T-helper 1 cell treated with Interleukin-12 subunit alpha and Interleukin-12 subunit beta and Interleukin-4 antibody, amounts not matched to agents 30 μg/mL and 1 μg/mL, for 36 hours (primary cell): ENCODE results near the gene TDP1.
"Not testable (repeated sequence)": the region's sequence is repeated elsewhere in the genome, so short reads cannot be mapped to it uniquely, and the experiment has no call there.

Experiments used
- H3K27ac Mint-ChIP-seq: one replicate; pipeline ENCODE4 v1.8.0; 2021; ENCODE audit warnings: mild to moderate bottlenecking, mixed read lengths
- H3K27me3 Mint-ChIP-seq: one replicate; pipeline ENCODE4 v1.8.0; 2021; ENCODE audit warnings: low read depth, mixed read lengths
- H3K36me3 Mint-ChIP-seq: one replicate; pipeline ENCODE4 v1.8.0; 2021; ENCODE audit warnings: low read depth, mixed read lengths
- H3K4me1 Mint-ChIP-seq: one replicate; pipeline ENCODE4 v1.8.0; 2021; ENCODE audit warnings: low read depth, mixed read lengths
- H3K4me3 Mint-ChIP-seq: one replicate; pipeline ENCODE4 v1.8.0; 2021; ENCODE audit warnings: mild to moderate bottlenecking, moderate library complexity, mixed read lengths
- H3K9me3 Mint-ChIP-seq: one replicate; pipeline ENCODE4 v1.8.0; 2021; ENCODE audit warnings: mixed read lengths

Gene TDP1

DNA sequence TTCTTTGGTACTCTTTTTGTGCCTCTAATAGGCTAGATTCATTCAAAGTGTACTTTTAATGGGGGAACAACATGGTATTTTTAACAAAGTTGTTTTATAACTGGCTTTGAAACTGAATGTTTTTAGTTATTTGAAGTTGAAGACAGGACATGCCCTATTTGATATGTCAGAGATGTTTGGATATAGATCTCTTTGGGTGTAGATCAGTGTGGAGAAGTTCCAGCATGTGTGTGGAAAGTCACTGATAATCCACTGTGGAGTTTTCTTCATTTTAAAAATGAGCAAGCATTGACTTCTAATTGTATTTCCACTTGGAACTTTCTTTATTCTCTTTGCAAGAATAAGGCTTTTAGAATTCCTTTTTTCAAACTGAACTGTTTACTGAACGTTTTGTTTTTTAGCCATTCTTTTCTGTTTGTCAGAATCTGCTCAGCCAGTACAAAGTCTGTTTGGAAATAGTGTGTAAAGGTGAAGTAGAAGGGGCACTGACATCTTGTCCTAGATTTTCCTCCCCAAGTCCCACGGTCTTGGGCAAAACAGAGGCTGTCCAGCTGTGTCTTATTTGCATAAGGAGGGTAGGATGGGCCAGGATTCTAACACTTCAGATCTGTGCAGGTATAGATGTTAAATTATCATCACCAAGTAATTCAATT lies 35.0 kb downstream of the TDP1 start:
- Mint-ChIP-seq H3K27ac (no peak overlapping the region), H3K36me3 (peaks cover 37% of the 10 kb centered on the region), H3K4me3 (no peak overlapping the region), H3K4me1 (no peaks in the 10 kb centered on the region), H3K9me3 (no peaks in the 10 kb centered on the region), H3K27me3 (no peaks in the 10 kb centered on the region)

DNA sequence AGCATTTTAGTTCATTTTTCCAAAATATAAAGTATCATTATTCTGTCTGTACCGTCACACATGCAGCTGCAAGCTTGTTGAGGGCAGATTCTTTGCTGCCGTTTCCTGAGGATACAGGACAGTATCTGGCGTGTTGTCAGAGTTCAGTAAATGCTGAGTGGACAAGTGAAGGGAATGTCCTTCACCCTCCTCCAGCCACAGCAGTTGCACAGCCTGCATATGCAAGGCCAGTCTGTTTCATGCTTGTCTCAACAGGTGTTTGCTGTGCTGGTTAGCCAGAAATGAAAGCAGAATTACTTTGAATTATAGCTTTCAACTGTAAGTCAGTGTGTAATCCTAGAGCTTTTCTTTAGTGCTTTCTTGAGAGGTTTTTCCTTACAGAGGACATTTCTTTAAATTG lies 36.5 kb downstream of the TDP1 start:
- Mint-ChIP-seq H3K9me3 (no peaks in the 10 kb centered on the region), H3K36me3 (peaks cover 40% of the 10 kb centered on the region), H3K27me3 (no peaks in the 10 kb centered on the region), H3K27ac (no peak overlapping the region), H3K4me1 (no peaks in the 10 kb centered on the region), H3K4me3 (no peak overlapping the region)

DNA sequence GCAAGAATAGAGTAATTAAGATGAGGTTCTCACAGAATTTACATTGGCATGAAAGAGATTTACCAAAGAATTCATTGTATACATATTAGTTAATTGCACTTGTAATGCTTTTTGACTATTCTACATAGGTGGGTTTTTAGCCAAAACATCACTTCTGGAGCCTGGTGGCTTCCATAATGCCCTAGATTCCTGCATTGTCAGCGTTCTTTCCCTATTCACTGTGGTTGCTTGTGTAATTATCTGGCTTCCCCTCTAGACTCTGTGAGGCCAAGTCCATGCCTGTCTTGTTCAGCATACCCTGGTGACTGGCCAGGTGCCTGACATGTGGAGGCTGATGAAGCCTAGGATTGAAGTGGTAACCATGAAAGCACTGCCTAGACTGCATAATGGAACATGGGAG lies 41.2 kb downstream of the TDP1 start:
- H3K4me3 Mint-ChIP-seq, result no peak overlapping the region
- no peaks in the 10 kb centered on the region for H3K27me3 Mint-ChIP-seq
- no peaks in the 10 kb centered on the region for H3K4me1 Mint-ChIP-seq
- H3K36me3 Mint-ChIP-seq, result peaks cover 40% of the 10 kb centered on the region
- no peaks in the 10 kb centered on the region for H3K9me3 Mint-ChIP-seq
- H3K27ac Mint-ChIP-seq, result no peak overlapping the region

DNA sequence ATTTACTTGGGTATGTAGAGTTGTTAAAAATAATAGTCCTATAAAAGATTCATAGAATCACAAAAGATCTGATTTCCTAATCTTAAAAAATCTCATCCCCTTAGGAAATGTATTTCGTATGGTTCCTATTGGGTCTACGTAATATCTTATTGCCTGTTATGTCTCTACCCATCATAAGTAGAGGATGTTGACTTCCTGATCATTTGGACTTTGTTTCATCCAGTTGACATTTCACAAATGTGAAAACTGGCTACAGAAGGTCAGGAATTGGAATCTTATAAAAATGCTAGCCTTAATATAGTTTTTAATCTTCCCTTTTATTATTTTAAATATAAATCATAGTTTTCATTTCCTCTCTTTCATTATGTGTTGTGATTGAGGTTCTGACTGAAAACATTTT lies 45.2 kb downstream of the TDP1 start:
- Mint-ChIP-seq H3K4me1 (peaks cover 13% of the 10 kb centered on the region), H3K27me3 (no peaks in the 10 kb centered on the region), H3K27ac (no peak overlapping the region), H3K4me3 (no peak overlapping the region), H3K36me3 (peaks cover 35% of the 10 kb centered on the region), H3K9me3 (no peaks in the 10 kb centered on the region)

DNA sequence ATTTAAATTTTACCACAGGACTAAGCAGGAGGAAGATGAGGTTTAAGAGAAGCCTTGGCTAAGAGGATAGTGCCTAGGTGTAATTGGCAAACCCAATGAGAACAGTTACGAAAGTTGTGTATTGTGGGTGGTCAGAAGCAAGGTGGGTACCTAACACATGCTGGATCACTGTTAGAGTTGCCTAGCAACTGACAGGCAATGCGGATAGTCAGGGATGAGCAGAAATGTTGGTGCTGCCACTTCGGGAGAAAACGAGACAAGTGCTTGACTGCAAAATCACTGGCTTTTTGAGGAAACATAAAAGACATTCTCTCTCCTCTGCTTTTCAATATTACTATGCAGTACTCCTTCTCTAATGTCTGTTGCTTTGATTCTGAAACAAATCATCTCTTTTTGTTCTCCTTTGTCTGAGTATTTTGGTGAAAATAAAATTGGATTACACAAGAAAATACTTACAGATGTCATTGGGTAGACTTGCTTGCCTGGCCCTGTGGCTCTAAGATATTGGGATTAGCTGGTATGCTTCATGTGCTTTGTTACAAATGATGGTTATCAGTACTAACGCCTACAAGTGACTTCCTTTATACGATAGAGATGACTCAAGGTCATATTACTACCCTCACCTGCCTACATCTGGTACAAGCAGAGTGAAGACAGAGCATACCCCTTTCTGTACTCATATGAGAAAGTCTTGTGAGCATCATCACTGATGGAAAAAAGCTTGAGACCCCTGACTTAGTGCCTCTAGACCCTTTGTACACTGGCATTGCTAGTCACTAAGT lies 48.0 kb downstream of the TDP1 start:
- no peaks in the 10 kb centered on the region for H3K9me3 Mint-ChIP-seq
- no peak overlapping the region for H3K4me3 Mint-ChIP-seq
- peaks cover 13% of the 10 kb centered on the region for H3K4me1 Mint-ChIP-seq
- H3K36me3 Mint-ChIP-seq, result peaks cover 35% of the 10 kb centered on the region
- no peak overlapping the region for H3K27ac Mint-ChIP-seq
- H3K27me3 Mint-ChIP-seq, result no peaks in the 10 kb centered on the region

DNA sequence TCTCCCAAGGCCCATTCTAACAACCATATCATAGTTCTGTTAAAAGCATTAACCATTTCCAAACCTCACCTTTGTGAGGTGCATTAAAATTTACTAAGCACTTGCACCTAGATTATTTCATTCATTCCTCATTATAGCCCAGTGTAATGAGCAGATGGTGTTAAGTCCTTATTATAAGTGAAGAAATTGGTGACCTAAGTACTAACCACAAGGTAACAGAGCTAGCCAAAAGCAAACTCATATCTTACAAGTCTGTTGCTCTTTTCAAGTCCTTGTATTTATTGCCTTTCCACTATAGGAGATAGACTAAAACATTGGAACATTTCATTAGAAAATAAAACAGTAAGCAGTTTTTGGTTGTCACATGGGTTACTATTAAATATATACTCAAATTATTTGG lies 49.7 kb downstream of the TDP1 start:
- no peak overlapping the region for H3K27ac Mint-ChIP-seq
- peaks cover 39% of the 10 kb centered on the region for H3K36me3 Mint-ChIP-seq
- H3K4me3 Mint-ChIP-seq, result no peak overlapping the region
- peaks cover 13% of the 10 kb centered on the region for H3K4me1 Mint-ChIP-seq
- H3K9me3 Mint-ChIP-seq, result no peaks in the 10 kb centered on the region
- no peaks in the 10 kb centered on the region for H3K27me3 Mint-ChIP-seq

DNA sequence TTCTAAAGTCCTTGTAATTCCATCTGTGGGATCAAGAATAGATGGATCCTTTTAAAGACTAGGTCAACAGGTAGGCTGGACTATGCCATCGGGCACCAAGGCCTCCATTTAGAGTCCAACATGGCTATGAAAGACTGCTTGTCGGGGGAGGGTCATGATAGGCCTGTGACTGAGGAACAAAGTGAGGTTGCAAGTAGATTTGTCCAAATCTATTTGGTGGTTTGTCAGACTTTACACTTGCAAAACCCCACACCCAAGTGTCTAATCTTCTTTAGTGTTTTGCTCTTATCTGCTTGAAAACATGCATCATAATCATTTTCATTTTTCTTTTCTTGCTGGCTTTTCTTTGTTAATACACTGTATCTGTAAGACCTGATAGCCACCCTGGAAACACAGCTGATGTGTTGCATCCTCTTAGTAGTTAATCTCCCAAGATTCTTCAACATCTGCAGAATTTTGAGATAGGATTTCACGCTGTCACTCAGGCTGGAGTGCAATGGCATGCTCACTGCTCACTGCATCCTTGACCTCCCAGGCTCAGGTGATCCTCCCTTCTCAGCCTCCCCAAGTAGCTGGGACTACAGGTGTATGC lies 50.3 kb downstream of the TDP1 start:
- Mint-ChIP-seq H3K36me3 (peaks cover 45% of the 10 kb centered on the region), H3K4me1 (peaks cover 13% of the 10 kb centered on the region), H3K27me3 (no peaks in the 10 kb centered on the region), H3K9me3 (peaks cover 2% of the 10 kb centered on the region), H3K4me3 (no peak overlapping the region), H3K27ac (no peak overlapping the region)

DNA sequence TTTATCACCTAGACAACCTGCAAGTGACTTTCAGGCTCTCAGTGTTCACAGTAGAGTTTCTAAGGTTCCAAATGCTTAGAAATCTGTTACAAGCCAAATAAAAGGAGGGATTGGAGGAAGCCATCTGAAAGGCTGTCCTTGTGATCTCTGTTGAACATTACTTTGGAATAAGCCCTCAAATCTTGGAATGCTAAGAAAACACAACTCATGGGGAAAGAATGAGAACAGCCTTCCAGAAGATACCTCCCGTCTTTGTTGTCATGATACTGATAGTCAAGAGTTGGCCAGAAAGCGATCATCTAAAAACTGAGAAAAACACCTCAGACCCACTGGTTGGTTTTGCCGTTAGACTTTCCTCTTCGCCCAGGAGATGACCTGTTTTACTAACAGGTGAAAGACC lies 61.6 kb downstream of the TDP1 start:
- no peaks in the 10 kb centered on the region for H3K27me3 Mint-ChIP-seq
- H3K9me3 Mint-ChIP-seq, result peaks cover 3% of the 10 kb centered on the region
- no peak overlapping the region for H3K4me3 Mint-ChIP-seq
- peaks cover 36% of the 10 kb centered on the region for H3K36me3 Mint-ChIP-seq
- H3K27ac Mint-ChIP-seq, result no peak overlapping the region
- no peaks in the 10 kb centered on the region for H3K4me1 Mint-ChIP-seq

DNA sequence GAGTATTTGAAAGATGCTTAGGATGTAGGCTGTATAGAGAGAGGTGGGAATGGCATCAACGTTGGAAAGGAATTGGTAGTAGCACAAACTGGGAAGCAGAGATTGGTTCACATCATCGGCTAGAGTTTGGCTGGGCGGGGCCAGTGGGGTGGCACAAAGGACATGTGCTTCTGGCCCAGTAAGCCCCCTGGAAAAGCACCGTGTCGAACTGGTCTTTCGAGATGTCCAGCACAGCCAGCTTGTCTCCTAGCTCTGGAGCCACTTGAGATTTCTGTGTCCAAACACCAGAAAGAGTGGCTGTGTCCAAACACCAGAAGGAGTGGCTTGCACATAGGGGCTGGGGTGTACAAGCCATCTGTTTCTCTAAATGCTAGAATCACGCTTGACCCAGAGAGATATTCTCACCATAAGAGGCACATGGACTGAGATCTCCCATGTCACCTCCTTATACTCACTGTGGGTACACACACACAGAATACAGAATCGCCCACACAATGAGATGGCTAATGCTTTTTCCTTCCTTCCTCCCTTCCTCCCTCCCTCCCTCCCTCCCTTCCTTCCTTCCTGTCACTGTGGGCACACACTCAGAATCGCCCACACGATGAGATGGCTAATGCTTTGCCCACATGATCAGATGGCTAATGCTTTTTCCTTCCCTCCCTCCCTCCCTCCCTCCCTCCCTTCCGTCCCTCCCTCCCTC lies 64.2 kb downstream of the TDP1 start:
- H3K9me3 Mint-ChIP-seq, result no peaks in the 10 kb centered on the region
- no peak overlapping the region for H3K4me3 Mint-ChIP-seq
- H3K27ac Mint-ChIP-seq, result no peak overlapping the region
- no peaks in the 10 kb centered on the region for H3K4me1 Mint-ChIP-seq
- H3K27me3 Mint-ChIP-seq, result no peaks in the 10 kb centered on the region
- peaks cover 35% of the 10 kb centered on the region for H3K36me3 Mint-ChIP-seq

DNA sequence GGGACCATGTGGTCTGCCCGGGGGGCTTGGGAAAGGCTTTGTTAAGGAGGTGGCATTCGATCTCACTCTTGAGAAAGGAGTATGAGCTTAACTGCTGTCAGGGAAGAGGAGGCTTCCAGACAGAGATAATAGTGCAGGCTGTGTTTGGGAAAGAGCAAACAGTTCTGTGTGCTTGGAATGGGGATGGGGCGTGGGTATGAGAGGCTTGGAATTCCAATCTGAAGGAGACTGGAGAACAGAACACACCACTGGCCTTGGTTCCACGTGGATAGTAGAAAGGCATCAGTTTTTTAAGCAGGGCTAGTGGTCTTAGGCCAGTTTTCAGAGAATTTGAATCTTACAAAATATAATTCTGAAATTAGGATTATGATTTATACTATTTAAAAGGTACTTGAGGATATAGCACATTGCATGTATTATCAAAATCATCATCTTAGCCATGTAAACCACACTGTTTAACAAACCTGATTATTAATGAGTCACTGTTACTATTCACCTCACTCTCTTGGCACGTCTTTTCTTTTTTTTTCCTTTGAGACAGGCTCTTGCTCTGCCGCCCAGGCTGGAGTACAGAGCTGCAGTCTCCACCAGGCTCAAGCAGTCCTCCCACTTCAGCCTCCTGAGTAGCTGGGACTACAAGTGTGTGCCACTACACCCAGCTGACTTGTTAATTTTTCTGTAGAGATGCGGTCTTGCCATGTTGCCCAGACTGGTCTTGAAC lies 67.6 kb downstream of the TDP1 start:
- H3K27ac Mint-ChIP-seq, result no peak overlapping the region
- H3K36me3 Mint-ChIP-seq, result peaks cover 45% of the 10 kb centered on the region

DNA sequence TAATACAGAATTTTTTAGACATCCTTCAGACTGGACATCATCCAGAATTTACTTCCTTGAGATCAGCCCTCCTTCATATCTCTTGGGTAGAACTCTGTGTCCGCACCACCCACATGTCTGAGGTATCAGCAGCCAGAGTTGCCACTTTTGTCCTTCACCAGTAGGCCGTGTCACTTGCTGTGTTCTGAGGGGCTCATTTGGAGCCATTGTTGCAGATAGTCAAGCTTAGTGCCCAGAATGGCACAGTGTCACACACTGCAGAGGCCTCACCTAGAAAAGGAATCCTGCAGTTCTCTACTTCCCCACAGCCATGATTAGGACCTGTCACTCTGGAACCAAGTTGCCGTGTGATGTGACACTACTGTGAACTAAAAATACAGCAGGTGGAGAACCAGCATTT lies 69.2 kb downstream of the TDP1 start:
- Mint-ChIP-seq H3K4me1 (peaks cover 2% of the 10 kb centered on the region), H3K27ac (no peak overlapping the region), H3K36me3 (peaks cover 42% of the 10 kb centered on the region), H3K27me3 (no peaks in the 10 kb centered on the region), H3K4me3 (no peak overlapping the region), H3K9me3 (peaks cover 3% of the 10 kb centered on the region)

More for the DNA sequence above, 67.6 kb downstream of the TDP1 start:
- Mint-ChIP-seq H3K27me3 (no peaks in the 10 kb centered on the region), H3K9me3 (peaks cover 3% of the 10 kb centered on the region), H3K4me1 (peaks cover 2% of the 10 kb centered on the region), H3K4me3 (no peak overlapping the region)

DNA sequence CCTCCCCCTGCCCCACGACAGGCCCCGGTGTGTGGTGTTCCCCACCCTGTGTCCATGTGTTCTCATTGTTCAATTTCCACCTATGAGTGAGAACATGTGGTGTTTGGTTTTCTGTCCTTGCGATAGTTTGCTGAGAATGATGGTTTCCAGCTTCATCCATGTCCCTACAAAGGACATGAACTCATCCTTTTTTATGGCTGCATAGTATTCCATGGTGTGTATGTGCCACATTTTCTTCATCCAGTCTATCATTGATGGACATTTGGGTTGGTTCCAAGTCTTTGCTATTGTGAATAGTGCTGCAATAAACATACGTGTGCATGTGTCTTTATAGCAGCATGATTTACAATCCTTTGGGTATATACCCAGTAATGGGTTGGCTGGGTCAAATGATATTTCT lies 70.9 kb downstream of the TDP1 start:
- peaks cover 40% of the 10 kb centered on the region for H3K36me3 Mint-ChIP-seq
- not testable (repeated sequence) for H3K4me1 Mint-ChIP-seq, H3K9me3 Mint-ChIP-seq, H3K27me3 Mint-ChIP-seq, H3K4me3 Mint-ChIP-seq, H3K27ac Mint-ChIP-seq

DNA sequence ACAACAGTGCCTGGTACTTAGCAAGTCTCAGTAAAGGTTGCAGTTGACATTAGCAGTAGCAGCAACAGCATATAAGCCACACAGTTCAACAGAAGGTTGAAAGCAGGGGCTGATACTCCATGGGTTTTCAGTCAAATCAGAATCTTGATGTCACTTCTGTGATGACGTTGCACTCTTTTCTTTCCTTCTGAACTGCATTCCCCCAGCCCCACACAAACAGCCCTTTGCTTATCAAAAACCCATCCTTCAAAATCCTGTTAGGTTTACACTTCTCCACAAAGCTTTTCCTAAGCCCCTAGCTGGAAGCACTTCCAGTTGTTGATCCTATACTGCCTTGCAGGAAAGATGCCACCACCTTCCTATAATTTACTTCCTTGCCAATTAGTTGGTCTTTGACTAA lies 72.1 kb downstream of the TDP1 start:
- Mint-ChIP-seq H3K4me1 (peaks cover 2% of the 10 kb centered on the region), H3K36me3 (peaks cover 44% of the 10 kb centered on the region), H3K9me3 (peaks cover 3% of the 10 kb centered on the region), H3K27ac (no peak overlapping the region), H3K27me3 (no peaks in the 10 kb centered on the region), H3K4me3 (no peak overlapping the region)

DNA sequence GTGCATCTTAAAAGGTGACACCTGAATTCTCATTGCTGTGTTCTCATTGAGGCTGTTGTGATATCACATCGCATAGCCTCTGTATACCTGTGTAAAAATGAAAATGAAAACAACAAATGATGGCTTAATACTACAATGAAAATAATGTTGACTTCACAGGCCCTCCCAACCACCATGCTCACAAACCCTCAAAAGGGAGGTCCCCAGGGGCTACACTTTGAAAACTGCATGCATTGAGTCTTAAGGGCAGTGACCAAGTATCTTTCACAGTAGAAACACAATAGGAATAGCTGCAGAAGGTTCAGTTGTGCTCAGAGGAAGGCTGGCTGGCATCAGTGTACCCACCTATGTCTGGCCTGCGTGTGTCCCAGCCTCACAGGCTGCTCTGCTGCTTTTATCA lies 78.4 kb downstream of the TDP1 start:
- Mint-ChIP-seq H3K27me3 (no peaks in the 10 kb centered on the region), H3K36me3 (peaks cover 23% of the 10 kb centered on the region), H3K9me3 (no peaks in the 10 kb centered on the region), H3K27ac (peak overlapping the region; percentile 15), H3K4me1 (peaks cover 7% of the 10 kb centered on the region), H3K4me3 (no peak overlapping the region)
